ENCODE results near the gene CCDC180. TPM values are rescaled to one million over a fixed set of nuclear protein-coding genes. Genes with fewer than 3 reads are reported as not detected.

Gene CCDC180
- total and polyA plus RNA-seq, 10 of the 15 experiments (the other 5 are each of a cell fraction or from before 2014, with no cell fraction given) = 0.31 to 1.1 (median 0.57) TPM

DNA sequence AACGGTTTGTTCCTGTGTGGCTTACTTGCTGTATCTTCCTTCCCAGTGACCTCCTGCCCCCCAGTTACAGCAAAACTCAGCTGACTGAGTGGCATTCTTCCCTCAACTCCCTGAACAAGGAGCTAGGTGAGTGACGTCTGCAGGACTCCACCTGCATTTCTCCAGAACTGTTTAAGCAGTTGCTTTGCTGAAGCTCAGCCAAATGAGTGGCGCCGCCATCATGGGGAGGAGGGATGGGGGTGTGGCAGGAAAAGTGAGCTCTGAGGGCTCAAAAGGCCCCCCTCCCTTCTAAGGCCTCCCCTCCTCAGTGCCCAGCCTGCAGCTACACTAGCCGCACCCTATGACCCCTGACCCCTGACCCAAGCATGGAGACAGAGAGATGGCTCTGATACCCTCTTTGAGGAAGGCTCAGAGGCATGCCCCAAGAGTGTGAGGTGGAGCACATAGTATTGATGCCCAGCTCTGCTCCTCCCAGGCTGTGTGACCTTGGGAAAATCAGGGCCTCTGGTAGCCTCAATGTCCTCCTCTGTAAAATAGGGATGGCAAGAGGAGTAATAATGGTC is 12.7 kb downstream of the CCDC180 start:
- no peaks in the 10 kb centered on the region; the same call in 2 of the 3 replicates for H3K9me3 ChIP-seq (replicated peaks; ENCODE audit: control insufficient read depth, insufficient read depth, low read length)
- H3K4me2 ChIP-seq (ENCODE audit: control insufficient read depth, insufficient read depth) = no peak overlapping the region
- no peaks in the 10 kb centered on the region for H3K79me2 ChIP-seq (ENCODE audit: control insufficient read depth, insufficient read depth, low read length)
- ChIA-PET POLR2A (no interaction called here), SMC1A (ENCODE audit: uncharacterized antibody, unreplicated experiment) (interaction anchor here (0.8 kb wide), 1 partner anchor 12 kb away, joined by 3 read pairs; no protein-coding TSS in a partner anchor), RAD21 (ENCODE audit: unreplicated experiment) (no interaction called here), CTCF (interaction anchor here (0.6 kb wide), 1 partner anchor 35 kb away, joined by 3 read pairs; no protein-coding TSS in a partner anchor)
- FAIRE-seq (no peak), DNase-seq (ENCODE audit: low read depth, low spot score) (no peak), ATAC-seq (no peak)
- H3K36me3 ChIP-seq (ENCODE audit: control insufficient read depth in 2 of 2, insufficient read depth in 2 of 2, low read length in 1 of 2) = no peaks in the 10 kb centered on the region
- no peak overlapping the region for H3K27ac ChIP-seq (ENCODE audit: control insufficient read depth, insufficient read depth)
- H3K4me1 ChIP-seq (ENCODE audit: control insufficient read depth, insufficient read depth, low read length) = no peaks in the 10 kb centered on the region
- no peak overlapping the region for H3K4me3 ChIP-seq
- in situ Hi-C loops (cut with MboI) (no loop called here), intact Hi-C loops (cut with micrococcal nuclease; ENCODE audit: unreplicated experiment) (no loop called here)
- 32% methylated on average over 5 of the region's 5 CpGs for WGBS (ENCODE audit: insufficient coverage, insufficient replicate concordance, low lambda C conversion rate, missing lambda C conversion rate)
- TF ChIP-seq, protein P1, sequence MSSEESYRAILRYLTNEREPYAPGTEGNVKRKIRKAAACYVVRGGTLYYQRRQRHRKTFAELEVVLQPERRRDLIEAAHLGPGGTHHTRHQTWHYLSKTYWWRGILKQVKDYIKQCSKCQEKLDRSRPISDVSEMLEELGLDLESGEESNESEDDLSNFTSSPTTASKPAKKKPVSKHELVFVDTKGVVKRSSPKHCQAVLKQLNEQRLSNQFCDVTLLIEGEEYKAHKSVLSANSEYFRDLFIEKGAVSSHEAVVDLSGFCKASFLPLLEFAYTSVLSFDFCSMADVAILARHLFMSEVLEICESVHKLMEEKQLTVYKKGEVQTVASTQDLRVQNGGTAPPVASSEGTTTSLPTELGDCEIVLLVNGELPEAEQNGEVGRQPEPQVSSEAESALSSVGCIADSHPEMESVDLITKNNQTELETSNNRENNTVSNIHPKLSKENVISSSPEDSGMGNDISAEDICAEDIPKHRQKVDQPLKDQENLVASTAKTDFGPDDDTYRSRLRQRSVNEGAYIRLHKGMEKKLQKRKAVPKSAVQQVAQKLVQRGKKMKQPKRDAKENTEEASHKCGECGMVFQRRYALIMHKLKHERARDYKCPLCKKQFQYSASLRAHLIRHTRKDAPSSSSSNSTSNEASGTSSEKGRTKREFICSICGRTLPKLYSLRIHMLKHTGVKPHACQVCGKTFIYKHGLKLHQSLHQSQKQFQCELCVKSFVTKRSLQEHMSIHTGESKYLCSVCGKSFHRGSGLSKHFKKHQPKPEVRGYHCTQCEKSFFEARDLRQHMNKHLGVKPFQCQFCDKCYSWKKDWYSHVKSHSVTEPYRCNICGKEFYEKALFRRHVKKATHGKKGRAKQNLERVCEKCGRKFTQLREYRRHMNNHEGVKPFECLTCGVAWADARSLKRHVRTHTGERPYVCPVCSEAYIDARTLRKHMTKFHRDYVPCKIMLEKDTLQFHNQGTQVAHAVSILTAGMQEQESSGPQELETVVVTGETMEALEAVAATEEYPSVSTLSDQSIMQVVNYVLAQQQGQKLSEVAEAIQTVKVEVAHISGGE (CRISPR knock-in tag; IDR thresholded peaks at IDR 0.05) = no peak
- TF ChIP-seq, protein P2, sequence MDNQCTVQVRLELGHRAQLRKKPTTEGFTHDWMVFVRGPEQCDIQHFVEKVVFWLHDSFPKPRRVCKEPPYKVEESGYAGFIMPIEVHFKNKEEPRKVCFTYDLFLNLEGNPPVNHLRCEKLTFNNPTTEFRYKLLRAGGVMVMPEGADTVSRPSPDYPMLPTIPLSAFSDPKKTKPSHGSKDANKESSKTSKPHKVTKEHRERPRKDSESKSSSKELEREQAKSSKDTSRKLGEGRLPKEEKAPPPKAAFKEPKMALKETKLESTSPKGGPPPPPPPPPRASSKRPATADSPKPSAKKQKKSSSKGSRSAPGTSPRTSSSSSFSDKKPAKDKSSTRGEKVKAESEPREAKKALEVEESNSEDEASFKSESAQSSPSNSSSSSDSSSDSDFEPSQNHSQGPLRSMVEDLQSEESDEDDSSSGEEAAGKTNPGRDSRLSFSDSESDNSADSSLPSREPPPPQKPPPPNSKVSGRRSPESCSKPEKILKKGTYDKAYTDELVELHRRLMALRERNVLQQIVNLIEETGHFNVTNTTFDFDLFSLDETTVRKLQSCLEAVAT (IDR thresholded peaks at IDR 0.05) = no peak
- TF ChIP-seq, protein P3, sequence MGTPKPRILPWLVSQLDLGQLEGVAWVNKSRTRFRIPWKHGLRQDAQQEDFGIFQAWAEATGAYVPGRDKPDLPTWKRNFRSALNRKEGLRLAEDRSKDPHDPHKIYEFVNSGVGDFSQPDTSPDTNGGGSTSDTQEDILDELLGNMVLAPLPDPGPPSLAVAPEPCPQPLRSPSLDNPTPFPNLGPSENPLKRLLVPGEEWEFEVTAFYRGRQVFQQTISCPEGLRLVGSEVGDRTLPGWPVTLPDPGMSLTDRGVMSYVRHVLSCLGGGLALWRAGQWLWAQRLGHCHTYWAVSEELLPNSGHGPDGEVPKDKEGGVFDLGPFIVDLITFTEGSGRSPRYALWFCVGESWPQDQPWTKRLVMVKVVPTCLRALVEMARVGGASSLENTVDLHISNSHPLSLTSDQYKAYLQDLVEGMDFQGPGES (IDR thresholded peaks at IDR 0.05) = no peak
- no peaks in the 10 kb centered on the region; a peak in 2 of 4 replicates for H3K27me3 ChIP-seq (replicated peaks in 1 of 2; ENCODE audit: control insufficient read depth in 2 of 2, insufficient read depth in 2 of 2, low read length in 1 of 2)
- no TSS peak for BruUV-seq (replicated peaks)
- H4K20me1 ChIP-seq (ENCODE audit: control insufficient read depth, insufficient read depth) = no peaks in the 10 kb centered on the region
- H3K9ac ChIP-seq (ENCODE audit: control insufficient read depth, insufficient read depth, low read length) = no peak overlapping the region
- H2AFZ ChIP-seq (ENCODE audit: control insufficient read depth, low read depth, low read length) = no peak overlapping the region
